ENCODE measurements around the gene SH3RF3. TPM values are rescaled to one million over a fixed set of nuclear protein-coding genes. Genes with fewer than 3 reads are reported as not detected.
A peak's percentile ranks its signal among the peaks of the same experiment; 100 is the strongest.

Gene SH3RF3
- total RNA-seq, 2 donors from 2014 or later = 1.0 to 1.7 TPM

DNA sequence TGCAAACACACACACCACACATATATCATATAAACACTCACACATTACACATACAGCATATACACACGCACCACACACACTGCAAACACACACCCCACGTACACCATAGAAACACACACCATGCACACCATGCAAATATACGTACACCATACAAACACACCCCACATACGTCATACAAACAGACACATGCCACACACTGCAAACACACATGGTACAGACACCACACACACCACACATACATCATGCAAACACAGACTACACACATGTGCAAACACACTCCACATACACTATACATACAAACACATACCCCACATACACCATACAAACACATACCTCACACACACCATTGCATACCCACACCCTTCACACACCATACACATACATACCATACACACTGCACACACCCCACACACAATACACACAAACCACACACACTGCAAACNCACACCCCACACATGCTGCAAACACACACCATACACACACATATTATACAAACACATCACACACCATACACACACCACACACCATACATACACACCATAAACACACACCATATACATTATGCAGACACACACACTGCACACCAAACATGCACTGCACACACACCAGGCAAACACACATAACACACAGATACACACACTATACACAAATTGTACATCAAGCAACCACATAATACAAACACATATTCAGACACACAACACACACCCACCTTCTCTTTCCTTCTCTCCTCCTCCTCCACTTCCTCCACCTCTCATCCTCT, 364.4 kb downstream of the SH3RF3 start:
- Mint-ChIP-seq H3K9me3 (no peaks in the 10 kb centered on the region), H3K27ac (no peak overlapping the region), H3K36me3 (no peaks in the 10 kb centered on the region)
- ATAC-seq (no peak), DNase-seq (ENCODE audit: low spot score in 2 of 2) (no peak)

DNA sequence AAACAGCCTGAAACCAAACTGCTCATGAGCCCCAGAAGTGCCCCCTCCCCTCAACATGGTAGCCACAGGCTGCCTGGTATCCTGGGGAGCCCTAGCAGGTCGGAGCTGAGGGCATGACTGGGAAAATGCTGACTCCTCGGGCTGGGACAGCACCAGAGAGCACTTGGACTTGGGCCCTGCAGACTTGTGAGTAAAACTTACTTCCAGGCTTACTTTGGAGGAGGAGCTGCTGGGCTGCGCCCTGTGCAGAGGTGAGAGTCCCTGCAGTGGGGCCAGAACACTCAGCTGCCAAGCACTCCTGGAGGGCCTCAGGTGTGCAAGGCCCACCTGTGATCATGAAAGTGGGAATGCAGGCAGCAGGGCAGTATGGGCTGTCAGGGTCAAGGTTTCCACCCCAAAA, 365.3 kb downstream of the SH3RF3 start:
- no peak for ATAC-seq
- no peaks in the 10 kb centered on the region for H3K36me3 Mint-ChIP-seq
- H3K27ac Mint-ChIP-seq = no peak overlapping the region
- DNase-seq (ENCODE audit: low spot score in 2 of 2) = no peak
- no peaks in the 10 kb centered on the region for H3K9me3 Mint-ChIP-seq

DNA sequence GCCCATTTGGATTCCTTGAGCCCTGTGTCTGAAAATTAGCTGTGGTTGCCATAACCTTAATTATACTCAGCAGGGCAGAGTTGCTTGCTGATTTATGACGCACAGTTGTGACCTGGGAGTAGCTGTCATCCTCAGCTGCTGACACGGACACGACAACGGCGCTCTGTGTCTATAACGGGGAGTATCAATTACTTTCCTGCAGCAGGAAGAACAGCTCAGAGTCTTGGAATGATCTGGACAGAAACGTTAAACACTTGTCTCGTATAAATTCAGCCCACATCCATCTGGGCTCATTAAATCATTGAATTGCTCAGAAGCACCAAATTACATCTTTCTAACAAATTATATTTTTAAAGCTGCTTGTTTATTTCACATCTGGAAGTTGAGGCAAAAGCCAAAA, 368.5 kb downstream of the SH3RF3 start:
- H3K9me3 Mint-ChIP-seq = no peaks in the 10 kb centered on the region
- H3K27ac Mint-ChIP-seq = no peak overlapping the region
- ATAC-seq (no peak), DNase-seq (ENCODE audit: low spot score in 2 of 2) (no peak)
- H3K36me3 Mint-ChIP-seq = no peaks in the 10 kb centered on the region

DNA sequence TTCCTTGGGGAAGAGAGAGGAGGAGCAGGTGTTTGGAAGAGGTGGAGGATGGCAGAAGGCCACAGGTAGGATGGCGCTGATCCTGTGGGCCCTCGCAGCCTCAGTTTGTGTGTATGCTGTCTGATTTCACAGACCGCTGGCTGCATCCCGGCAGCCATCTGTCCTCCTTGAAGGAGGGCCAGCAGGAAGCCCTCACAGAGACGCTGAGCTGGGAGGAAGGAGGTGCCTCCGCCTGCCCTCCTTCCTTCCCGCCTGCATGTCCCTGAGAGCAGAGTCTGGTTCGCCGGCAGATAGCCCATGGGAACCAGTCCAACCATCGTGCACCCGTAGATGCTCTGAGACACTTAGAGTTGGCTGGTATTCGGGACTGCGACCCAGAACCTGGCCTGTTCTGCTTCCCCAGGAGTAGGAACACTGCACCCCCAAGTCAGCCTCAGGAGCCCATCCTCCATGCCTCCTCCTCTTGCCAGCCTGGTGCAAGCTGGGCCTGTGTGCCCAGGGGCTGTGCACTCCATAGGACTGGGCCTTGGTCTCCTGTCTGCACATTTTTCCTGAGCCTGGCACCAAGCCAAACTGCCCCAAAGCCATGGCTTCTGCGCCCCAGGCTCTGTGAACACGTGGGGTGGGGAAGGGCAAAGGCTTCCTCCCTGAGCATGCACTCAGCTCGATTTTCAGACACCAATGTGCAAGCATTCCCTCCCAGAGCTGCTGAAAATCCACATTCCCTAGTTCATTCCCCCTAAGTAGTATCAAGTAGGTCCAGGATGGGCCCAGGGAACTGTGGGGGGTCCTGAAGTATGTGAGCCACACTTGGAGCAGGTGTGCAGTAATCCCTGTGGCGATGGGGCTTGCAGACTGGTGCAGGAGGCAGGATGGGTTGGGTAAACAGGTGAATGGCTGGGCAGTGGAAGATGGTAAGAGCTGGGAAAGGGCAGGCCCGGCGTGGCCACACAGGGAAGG, 369.2 kb downstream of the SH3RF3 start:
- no peak for DNase-seq (ENCODE audit: low spot score in 2 of 2)
- Mint-ChIP-seq H3K9me3 (no peaks in the 10 kb centered on the region), H3K36me3 (no peaks in the 10 kb centered on the region), H3K27ac (peak overlapping the region; percentile 2 to 74)
- no peak for ATAC-seq

DNA sequence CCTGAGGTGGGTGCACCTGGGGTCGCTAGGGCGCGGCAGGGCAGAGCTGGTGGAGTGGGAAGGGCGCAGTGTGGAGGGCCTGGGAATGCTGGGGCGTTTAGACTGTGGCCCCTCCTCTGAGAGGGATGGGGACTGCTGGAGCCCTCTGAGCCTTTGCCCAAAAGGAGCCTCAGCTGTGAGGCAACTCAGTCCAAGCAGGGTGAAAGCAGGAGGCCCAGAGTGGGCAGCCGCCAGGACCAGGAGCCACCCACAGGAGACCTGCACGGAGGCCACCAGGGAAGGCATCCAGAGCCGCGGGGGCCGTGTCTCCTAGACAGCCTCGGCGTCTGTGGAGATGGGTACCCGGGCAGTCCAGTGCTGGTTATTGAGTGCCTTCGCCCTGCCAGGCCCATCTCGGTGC, 369.9 kb downstream of the SH3RF3 start:
- DNase-seq (ENCODE audit: low spot score in 2 of 2) = no peak
- no peaks in the 10 kb centered on the region for H3K36me3 Mint-ChIP-seq
- no peaks in the 10 kb centered on the region for H3K9me3 Mint-ChIP-seq
- no peak for ATAC-seq
- H3K27ac Mint-ChIP-seq = peak overlapping the region in 1 of 2 donors; percentile 2

DNA sequence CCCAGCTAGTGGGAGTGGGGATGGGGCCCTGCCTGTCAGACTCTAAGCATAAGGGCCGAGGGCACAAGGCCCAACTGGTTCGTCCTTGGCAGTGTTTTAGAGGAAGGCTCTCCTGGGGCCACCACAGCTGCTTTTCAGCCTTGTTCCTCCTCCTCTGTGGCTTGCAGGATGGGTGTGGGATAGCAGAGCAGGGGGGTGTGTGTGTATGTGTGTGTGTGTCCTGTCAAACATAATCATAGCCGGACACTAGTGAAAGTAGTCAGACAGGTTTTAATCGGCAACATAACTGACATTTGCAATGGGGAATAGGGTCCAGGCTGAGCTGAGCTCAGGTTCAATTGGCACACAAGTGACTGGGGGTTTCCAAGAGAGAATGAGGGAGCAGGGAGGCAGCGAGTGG, 370.6 kb downstream of the SH3RF3 start:
- Mint-ChIP-seq H3K27ac (peak overlapping the region in 1 of 2 donors; percentile 69), H3K36me3 (no peaks in the 10 kb centered on the region), H3K9me3 (no peaks in the 10 kb centered on the region)
- ATAC-seq (no peak), DNase-seq (ENCODE audit: low spot score in 2 of 2) (no peak)

DNA sequence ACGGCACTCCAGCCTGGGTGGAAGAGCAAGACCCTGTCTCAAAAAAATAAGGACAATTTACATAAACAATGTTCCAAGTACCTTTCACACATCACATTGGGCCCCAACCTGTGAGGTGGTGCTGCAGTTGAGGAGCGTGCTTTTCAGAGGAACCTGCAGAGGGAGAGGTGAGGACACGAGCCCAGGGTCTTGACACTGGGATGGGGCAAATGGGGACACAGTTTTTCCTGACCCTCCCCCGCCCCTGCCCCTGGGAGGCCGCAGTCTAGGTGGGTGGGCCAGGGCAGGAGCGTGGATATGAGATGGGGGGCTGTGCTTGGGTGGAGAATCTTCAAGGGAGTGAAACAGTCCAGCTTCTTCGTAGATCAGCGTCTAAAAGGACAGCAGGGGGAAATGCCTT, 371.9 kb downstream of the SH3RF3 start:
- H3K9me3 Mint-ChIP-seq = no peaks in the 10 kb centered on the region
- ATAC-seq (no peak), DNase-seq (ENCODE audit: low spot score in 2 of 2) (no peak)
- no peak overlapping the region for H3K27ac Mint-ChIP-seq
- H3K36me3 Mint-ChIP-seq = no peaks in the 10 kb centered on the region

DNA sequence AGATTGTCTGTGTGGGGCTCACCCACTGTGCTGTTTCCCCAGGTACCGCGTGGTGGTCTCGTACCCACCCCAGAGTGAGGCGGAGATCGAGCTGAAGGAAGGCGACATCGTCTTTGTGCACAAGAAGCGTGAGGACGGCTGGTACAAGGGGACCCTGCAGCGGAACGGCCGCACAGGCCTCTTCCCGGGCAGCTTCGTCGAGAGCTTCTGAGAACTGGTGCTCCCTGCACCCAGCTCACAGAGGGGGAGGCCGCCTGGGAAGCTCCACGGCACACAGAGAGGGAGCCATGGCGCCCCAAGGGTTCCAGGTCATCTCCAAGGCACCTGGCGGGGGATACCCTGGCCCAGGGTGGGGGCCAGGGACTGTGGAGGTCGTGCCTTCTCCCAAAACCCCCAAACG, 372.5 kb downstream of the SH3RF3 start:
- no peaks in the 10 kb centered on the region for H3K9me3 Mint-ChIP-seq
- no peak for ATAC-seq
- DNase-seq (ENCODE audit: low spot score in 2 of 2) = no peak
- no peak overlapping the region for H3K27ac Mint-ChIP-seq
- no peaks in the 10 kb centered on the region for H3K36me3 Mint-ChIP-seq

GRCh38 chr2:109503191-109503590, 374.2 kb downstream of the SH3RF3 start:
- DNase-seq (ENCODE audit: low spot score in 2 of 2) (no peak), ATAC-seq (no peak)
- Mint-ChIP-seq H3K9me3 (no peaks in the 10 kb centered on the region), H3K27ac (no peak overlapping the region), H3K36me3 (no peaks in the 10 kb centered on the region)

GRCh38 chr2:109507217-109507616, 378.2 kb downstream of the SH3RF3 start:
- Mint-ChIP-seq H3K9me3 (no peaks in the 10 kb centered on the region), H3K36me3 (no peaks in the 10 kb centered on the region), H3K27ac (no peak overlapping the region)
- DNase-seq (ENCODE audit: low spot score in 2 of 2) (no peak), ATAC-seq (no peak)

DNA sequence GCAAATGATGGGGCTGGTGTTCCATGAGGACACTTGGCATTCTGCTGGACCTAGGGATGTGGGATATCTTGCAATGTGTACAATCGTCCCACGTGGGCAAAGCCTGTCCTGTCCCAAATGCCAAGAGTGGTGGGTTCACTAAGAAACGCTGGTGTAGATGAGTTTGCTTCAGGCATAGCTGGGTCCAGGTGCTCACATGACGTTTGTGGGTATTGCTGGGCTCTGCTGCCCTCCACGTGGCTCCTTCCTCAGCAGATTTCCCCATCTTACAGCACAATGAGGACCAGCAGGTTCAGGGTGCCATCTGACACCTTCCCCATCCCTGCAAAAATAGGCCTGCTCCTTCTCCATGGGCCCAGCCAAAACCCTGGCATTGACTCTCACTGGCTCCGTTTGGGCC, 378.8 kb downstream of the SH3RF3 start:
- no peaks in the 10 kb centered on the region for H3K36me3 Mint-ChIP-seq
- H3K27ac Mint-ChIP-seq = no peak overlapping the region
- ATAC-seq = no peak

GRCh38 chr2:109508556-109508955, 379.6 kb downstream of the SH3RF3 start:
- DNase-seq (ENCODE audit: low spot score in 2 of 2) = no peak
- H3K27ac Mint-ChIP-seq = no peak overlapping the region

More for the DNA sequence above, 378.8 kb downstream of the SH3RF3 start:
- no peaks in the 10 kb centered on the region for H3K9me3 Mint-ChIP-seq
- DNase-seq (ENCODE audit: low spot score in 2 of 2) = no peak

DNA sequence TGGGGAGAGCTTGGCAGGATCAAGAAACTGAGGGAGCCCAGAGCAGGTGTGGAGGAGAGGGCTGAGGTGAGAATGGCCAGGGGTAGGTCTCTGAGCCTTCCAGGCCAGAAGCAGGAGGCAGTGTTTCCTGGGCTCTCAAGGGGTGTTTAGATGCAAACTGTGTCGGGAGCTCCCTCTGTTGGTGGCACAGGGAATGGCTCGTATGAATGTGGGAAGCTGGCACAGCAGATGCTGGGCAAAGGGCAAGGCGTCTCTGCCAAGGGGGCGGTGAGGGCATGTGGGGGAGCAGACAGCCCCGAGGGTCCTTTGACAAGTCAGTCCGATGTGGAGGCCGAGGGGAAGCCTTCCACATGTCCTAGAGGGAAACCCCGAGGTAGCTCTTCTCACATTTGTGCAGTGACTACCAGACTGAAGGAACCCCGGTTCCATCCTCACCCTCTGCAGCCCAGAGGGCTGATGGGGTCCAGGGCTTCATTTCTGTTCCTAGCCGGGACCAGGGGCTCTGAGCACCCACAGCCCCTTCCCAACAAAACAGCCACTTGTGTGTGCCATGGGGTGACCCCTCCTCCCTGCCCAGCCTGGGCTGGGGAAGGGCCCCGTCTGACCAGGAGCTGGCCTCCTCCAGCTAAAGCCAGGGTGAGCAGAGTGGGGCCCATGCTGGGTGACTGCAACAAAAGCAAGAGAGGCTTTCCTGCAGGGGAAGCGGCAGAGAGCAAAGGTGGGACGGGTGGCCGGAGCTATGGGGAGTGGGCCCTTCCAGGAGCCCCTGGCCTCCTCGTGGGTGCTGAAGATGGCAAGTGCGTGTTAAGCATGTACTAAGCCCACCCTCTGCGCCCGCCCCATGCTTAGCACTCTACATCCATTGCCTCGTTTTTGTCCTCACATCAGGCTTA, 381.4 kb downstream of the SH3RF3 start:
- H3K36me3 Mint-ChIP-seq = no peaks in the 10 kb centered on the region
- H3K9me3 Mint-ChIP-seq = no peaks in the 10 kb centered on the region
- no peak overlapping the region for H3K27ac Mint-ChIP-seq
- DNase-seq (ENCODE audit: low spot score in 2 of 2) (peak; percentile 71 to 78), ATAC-seq (peak; percentile 61 to 68)

More at GRCh38 chr2:109508556-109508955, 379.6 kb downstream of the SH3RF3 start:
- no peaks in the 10 kb centered on the region for H3K9me3 Mint-ChIP-seq
- no peaks in the 10 kb centered on the region for H3K36me3 Mint-ChIP-seq
- ATAC-seq = no peak

- ATAC-seq (no peak), DNase-seq (ENCODE audit: low spot score in 2 of 2) (no peak)
- Mint-ChIP-seq H3K27ac (no peak overlapping the region), H3K9me3 (no peaks in the 10 kb centered on the region), H3K36me3 (no peaks in the 10 kb centered on the region)
Measured at GRCh38 chr2:109511168-109511567, 382.2 kb downstream of the SH3RF3 start.

- no peak overlapping the region for H3K27ac Mint-ChIP-seq
- no peak for ATAC-seq
- no peaks in the 10 kb centered on the region for H3K36me3 Mint-ChIP-seq
- no peak for DNase-seq (ENCODE audit: low spot score in 2 of 2)
- H3K9me3 Mint-ChIP-seq = no peaks in the 10 kb centered on the region
Measured at GRCh38 chr2:109512076-109512475, 383.1 kb downstream of the SH3RF3 start.

- ATAC-seq = no peak
- H3K36me3 Mint-ChIP-seq = no peaks in the 10 kb centered on the region
- DNase-seq (ENCODE audit: low spot score in 2 of 2) = no peak
- no peak overlapping the region for H3K27ac Mint-ChIP-seq
- H3K9me3 Mint-ChIP-seq = no peaks in the 10 kb centered on the region
Measured at GRCh38 chr2:109513230-109513629, 384.2 kb downstream of the SH3RF3 start.
